GM18873 (cell line): Measurements from ENCODE around the gene KIRREL3.

Experiments used
- ATAC-seq: cut with Tn5 transposase; IDR thresholded peaks from one replicate; pipeline ENCODE4 v1.9.1; 2021; ENCODE audit warnings: mild to moderate bottlenecking, moderate library complexity, moderate number of reproducible peaks; ENCODE audit not compliant: unreplicated experiment, low FRiP score

The KIRREL3 gene

GRCh38 chr11:126592496-126593410 lies 407.8 kb downstream of the KIRREL3 start:
- no peak for ATAC-seq

GRCh38 chr11:126591966-126592489 lies 408.5 kb downstream of the KIRREL3 start:
- no peak for ATAC-seq

GRCh38 chr11:126589492-126589803 lies 411.1 kb downstream of the KIRREL3 start:
- no peak for ATAC-seq

- no peak for ATAC-seq
Observed at GRCh38 chr11:126588630-126589491, 411.7 kb downstream of the KIRREL3 start.

GRCh38 chr11:126587541-126587940 lies 413.0 kb downstream of the KIRREL3 start:
- ATAC-seq = no peak

GRCh38 chr11:126585774-126586491 lies 414.6 kb downstream of the KIRREL3 start:
- ATAC-seq = no peak

- no peak for ATAC-seq
Observed at GRCh38 chr11:126585388-126585773, 415.2 kb downstream of the KIRREL3 start.

- no peak for ATAC-seq
Observed at GRCh38 chr11:126583594-126584427, 416.8 kb downstream of the KIRREL3 start.

GRCh38 chr11:126583101-126583500 lies 417.5 kb downstream of the KIRREL3 start:
- no peak for ATAC-seq

GRCh38 chr11:126581871-126582648 lies 418.5 kb downstream of the KIRREL3 start:
- ATAC-seq = no peak

- ATAC-seq = no peak
Observed at GRCh38 chr11:126578426-126578825, 422.1 kb downstream of the KIRREL3 start.

GRCh38 chr11:126578021-126578420 lies 422.5 kb downstream of the KIRREL3 start:
- no peak for ATAC-seq

GRCh38 chr11:126575849-126576248 lies 424.7 kb downstream of the KIRREL3 start:
- no peak for ATAC-seq

GRCh38 chr11:126573325-126573978 lies 427.1 kb downstream of the KIRREL3 start:
- ATAC-seq = no peak

- ATAC-seq = no peak
Observed at GRCh38 chr11:126570489-126570888, 430.1 kb downstream of the KIRREL3 start.

GRCh38 chr11:126567419-126567818 lies 433.2 kb downstream of the KIRREL3 start:
- ATAC-seq = no peak

- ATAC-seq = no peak
Observed at GRCh38 chr11:126564566-126564965, 436.0 kb downstream of the KIRREL3 start.

- no peak for ATAC-seq
Observed at GRCh38 chr11:126561327-126561893, 439.2 kb downstream of the KIRREL3 start.
